ENCODE results near the gene NFYA.
A peak's percentile ranks its signal among the peaks of the same experiment; 100 is the strongest.

The NFYA gene

DNA sequence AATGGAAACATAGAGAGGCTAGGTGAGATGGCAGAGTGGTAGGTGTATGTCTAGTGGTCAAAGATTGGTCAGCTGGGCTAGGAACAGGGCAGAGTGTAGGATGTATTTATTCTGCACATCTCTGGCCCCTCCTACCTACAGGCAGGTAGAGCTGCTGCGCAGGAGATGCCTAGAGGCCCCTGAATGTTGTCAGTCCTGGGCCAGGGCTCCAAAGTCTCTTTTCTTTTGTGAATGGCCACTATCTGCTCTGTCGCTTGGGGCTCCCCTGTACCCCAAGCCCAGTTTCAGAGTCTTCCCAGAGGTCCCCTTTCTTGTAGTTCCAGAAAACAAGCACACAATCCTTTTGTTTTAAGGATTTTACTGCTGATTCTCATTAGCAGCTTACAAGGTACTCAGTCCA lies 25.5 kb upstream of the NFYA start:
- no peak for DNase-seq (ENCODE audit: low spot score)

DNA sequence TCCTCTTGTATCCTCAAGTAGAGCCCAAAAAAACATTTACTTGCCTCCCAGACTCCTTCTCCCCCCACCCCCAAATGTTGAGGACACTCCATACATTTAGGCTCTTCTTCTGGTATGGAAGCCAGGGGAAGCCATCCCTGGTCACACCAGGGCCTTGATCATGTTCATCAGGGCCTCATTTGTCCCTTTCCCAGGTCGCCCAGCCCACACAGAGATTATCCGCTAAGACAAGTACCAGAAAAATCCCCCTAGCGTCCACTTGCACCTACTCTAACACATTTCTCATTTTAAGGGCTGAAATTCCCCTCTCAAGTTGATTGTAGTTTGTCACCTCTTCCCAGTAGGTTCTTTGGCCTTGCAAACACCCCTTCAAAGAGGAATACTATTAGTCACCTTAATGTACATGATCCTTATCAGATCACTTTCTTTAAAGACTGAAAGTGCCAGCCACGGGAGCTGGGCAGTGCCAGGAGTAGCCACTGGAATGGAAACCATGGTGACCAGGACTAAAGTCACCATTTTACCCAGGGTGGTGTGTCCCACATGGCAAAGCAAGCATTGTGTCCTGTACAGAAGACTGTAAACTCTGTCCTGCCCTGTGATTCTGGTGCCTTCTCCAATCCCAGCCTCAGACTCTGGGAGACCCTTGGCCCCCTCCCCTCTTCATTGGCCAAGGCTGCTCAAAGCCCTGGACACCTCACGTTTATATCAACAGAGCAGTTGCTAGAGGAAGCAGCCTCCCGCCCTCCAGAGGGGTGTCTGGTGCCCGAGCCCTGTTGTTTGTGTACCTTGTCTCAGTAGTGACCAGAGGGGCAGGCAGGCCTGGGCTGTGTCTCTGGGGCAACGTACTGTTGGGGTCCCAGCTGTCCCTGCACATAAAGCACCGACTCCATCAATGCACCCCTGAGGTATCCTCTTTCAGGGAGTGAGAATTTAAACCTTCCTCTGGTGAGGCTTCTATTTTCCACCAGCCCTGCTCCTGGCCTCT lies 24.7 kb upstream of the NFYA start:
- no peak for DNase-seq (ENCODE audit: low spot score)

DNA sequence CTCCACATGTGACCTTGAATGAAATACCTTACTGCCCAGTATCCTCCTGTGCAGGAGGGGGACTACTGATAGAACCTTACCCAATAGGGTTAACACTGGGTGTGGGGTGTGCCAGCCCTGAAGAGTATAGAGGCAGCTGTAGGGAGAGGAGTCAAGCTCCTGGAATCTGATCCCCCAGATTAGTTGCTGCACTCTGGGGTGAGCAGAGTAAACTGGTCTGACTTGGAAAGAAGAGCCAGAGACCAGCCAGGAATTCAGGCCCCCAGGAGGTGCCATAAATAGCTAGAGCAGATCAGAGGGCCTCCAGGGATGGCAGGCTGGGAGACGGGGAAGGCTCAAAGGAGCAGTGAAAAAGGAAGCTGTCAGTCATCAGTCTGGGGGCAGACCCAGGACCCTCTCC lies 23.3 kb upstream of the NFYA start:
- DNase-seq (ENCODE audit: low spot score) = no peak

DNA sequence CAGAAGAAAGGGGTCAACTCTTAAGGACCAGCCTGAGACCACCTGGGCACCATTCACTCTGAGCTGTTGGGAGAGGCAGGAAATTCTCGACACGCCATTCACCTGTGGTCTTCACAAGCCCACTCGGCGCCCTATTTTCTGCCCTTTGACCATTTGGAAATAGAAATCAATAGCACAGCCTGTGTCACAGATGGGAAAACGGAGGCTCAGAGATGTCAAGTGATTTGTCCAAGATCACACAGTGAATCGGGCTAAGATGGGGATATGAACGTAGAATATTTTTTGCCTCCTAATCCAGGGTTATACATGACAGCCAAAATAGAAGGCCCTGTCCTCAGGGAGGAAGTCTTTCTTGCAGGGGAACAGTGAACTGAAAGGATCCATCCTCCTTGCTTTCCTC lies 22.8 kb upstream of the NFYA start:
- DNase-seq (ENCODE audit: low spot score) = no peak

DNA sequence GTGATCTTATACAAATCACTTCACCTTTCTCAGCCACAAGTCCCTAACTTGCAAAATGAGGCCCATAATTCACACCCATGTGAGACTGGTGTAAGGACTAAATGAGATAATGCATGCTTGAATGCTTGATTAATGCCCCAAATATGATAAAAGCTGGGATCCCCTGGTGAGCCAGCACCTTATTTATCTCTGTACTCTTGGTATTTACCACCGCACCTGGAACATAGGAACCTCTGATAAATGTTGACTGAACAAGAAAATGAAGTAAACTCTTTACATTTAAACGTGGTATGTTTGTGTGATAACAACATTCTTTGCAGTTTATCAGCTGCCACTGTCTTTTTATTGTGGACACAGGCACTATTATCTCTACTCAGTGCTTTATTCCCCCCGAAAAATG lies 22.2 kb upstream of the NFYA start:
- no peak for DNase-seq (ENCODE audit: low spot score)

DNA sequence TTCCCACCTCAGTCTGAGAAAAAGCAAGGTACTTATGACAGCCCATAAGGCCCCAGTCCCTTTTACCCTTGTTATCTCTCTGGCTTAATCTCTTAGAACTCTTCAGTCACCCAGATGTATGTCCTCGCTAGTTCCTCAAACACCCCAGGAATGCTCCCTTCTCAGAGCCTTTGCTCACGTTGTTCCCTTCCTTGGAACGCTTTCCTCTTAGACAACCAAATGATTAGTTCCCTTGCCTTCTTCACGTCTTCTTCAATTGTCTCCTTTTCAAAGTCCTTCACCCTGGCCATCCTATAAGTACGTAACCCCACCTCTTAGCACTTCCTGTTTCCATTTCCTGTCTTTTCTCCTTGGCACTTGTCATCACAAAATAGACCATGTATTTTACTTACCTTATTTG lies 20.9 kb upstream of the NFYA start:
- no peak for DNase-seq (ENCODE audit: low spot score)

DNA sequence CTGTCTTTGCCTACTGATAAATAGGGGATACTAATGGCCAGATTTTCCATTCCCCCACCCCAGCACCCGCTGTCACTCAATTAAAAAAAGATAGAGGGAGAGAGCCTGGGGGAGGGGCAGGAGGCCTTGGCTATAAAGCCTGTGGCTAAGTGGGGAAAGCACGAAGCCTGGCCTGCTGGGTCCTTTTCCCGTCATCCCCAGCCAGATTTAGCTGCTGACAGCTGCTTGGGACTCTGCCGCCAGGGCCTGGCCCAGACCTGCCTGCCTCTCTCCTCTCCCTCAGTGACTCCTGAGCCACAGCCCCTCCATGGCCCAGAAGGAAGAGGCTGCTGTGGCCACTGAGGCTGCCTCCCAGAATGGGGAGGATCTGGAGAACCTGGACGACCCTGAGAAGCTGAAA lies 19.7 kb upstream of the NFYA start, which contains the start of gene APOBEC2:
Gene APOBEC2 (plus strand): TSS at position 162 of the 400 bp plus-strand sequence. CDS start 146 bp downstream, at position 308.
- DNase-seq (ENCODE audit: low spot score) = no peak

DNA sequence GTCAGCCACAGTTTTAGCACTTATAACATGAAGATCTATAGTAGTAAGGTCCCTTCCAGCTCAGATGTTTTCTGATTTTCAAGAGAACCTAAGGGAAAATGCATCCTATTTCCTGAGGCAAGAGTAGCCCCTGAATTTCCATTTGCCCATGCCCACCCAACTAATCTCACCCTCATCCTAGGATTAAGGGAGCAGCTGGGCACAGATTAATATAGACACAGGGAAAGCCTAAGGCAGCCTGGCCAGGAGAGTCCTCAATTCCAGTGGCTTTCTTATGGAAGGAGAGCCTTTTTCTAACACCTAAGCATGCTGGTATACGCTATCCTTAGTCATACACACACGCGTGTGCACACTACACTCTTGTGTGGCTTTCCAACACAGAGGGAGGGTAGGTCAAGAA lies 18.3 kb upstream of the NFYA start:
- no peak for DNase-seq (ENCODE audit: low spot score)

DNA sequence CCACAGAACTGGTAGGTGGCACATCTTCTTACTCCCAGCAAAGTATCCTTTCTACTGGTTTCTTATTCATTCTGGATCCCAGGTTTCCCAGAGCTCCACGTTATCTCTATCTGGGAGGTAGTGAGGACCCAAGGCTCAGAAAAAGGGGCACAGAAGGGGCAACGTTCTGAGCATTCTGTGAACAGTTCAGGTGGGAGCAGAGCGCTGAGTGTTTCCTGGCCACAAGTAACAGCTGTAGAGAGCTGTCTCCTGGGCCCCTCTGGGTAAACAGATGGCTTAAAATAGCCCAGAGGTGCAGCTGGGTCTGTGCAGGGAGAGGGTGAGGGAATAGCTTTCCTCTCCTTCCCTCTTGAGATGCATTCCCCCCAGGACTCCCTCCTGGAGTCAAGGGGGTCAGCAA lies 17.6 kb upstream of the NFYA start:
- no peak for DNase-seq (ENCODE audit: low spot score)

DNA sequence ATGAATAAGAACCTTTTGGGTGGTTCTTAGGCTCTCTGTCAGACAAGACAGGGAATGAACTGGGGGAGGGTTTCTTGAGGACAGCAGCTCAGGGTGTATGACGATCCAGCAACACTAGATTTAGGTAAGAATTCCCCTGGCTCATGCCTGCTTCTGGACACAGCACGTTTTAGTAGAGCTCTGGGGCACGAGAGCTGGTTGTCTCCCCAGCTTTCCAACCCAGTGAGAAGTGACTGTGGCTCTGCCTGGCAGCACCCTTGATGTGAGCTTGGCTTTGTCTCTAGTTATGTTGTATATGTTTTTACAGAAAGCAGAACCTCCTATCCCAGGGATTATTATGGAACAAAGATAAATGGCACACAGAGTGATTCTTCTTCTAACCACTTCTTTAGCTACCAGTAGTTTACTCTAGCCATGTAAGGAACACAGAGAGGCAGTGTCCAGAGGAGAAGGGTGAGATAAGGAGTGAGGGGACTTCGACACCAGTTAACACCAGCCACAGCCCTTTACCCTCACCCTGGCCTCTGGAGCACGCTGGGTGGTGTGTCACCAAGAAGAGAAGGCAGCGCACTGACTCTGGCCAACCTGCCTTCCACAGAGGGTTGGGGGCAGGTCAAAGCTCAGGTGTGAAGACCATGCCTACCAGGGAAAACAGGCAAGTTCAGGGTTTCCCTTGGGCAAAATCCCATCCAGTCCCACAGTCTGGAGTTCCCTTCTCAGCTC lies 15.8 kb upstream of the NFYA start:
- no peak for DNase-seq (ENCODE audit: low spot score)

DNA sequence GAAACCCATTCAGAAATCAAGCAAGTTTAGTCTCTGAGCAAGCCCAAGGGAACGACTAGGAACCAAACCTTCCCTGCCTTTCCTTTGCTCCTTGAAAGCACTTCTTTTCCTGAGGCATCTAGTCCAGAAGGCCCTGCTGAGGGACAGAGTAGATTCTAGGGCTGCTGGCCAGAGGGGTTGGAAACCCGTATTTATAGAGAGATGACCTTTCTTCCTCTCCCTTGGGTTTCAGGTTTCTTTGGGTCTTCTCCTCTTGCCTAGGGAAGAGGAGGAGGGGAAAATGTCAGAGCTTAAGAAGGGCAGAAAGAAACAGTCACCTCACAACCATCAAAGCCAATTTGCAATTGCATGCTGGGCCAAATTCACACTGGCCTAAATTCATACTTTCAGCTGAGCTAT lies 14.0 kb upstream of the NFYA start:
- no peak for DNase-seq (ENCODE audit: low spot score)

DNA sequence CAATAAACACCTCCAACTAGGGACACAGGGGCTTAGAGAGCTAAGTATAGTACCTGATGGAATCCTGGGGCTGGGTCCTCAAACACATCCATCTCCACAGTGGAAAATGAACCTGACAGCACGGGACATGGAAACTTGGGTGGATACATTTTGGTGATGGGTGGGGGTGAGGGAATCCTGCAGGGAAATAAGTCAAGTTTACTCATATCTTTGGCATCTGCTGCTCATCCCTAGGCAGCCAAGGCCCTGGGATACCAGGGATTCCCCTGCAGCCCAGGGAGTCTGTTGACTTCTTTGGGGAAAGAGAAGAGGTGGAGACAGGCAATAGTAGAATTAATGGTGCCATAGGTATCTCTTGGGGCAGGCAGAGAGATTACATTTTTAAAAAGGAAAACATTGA lies 13.2 kb upstream of the NFYA start:
- peak; percentile 37 for DNase-seq (ENCODE audit: low spot score)

DNA sequence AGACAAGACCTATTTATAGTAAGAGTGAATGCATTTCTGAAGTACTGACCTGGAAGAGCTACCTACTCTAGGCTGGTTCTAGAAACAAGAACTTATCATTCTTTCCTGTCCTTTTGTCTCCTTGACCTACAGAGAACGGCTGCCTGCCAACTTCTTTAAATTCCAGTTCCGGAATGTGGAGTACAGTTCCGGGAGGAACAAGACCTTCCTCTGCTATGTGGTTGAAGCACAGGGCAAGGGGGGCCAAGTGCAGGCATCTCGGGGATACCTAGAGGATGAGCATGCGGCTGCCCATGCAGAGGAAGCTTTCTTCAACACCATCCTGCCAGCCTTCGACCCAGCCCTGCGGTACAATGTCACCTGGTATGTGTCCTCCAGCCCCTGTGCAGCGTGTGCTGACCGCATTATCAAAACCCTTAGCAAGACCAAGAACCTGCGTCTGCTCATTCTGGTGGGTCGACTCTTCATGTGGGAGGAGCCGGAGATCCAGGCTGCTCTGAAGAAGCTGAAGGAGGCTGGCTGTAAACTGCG lies 11.5 kb upstream of the NFYA start:
- no peak for DNase-seq (ENCODE audit: low spot score)

DNA sequence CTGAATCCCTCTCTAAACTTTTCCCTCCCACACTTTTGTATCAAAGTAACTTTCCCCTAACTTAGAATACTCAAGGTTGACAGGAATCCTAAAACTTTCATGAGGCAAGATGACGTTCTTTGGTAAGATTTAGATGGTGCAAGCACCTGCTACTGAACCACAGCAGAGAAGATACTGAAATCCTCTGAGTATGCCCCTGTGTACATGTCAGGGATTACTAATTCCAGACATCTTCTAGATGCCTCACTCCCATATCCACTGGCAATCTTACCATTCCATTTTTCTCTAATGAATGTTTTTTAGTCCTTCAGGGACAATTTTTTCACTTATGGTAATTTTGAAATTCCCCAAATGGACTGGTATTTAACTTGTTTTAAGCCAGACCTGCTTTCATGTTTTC lies 10.7 kb upstream of the NFYA start:
- no peak for DNase-seq (ENCODE audit: low spot score)

DNA sequence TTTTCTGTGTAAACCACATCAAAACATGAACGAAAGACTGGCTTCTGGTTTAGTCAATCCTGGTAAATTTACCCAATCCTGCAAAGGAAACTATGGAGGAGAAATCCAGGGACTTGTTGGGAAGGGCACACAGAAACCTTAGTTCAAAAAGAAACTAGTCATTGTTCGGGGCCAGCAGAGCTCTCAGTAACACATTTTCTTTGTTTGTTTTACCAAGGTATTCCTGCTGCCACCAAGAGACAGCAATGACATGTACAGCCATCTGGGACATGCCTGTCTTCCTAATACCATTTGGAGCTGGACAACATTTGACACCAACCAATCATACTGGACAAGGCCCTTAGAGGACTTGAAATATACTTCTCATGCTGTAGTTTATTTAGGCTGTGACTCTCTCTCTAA lies 8.9 kb upstream of the NFYA start:
- no peak for DNase-seq (ENCODE audit: low spot score)

DNA sequence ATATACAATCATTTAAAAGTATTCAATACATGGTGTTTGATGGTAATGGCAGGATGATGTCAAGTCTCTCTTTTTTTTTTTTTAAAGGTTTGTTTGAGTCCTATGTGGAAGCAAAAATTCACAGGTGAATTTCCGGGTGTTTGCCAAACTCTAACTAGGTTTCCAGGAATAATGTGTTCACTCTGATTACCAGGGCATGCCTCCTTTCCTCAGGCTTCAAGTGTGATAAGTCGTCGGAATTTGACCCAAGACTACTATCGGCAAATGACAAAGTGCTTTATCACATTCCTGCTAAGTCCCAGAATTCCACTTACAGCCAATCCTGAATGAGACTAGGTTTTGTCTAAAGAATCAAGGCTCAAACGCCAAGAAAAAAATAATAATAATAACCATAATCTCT lies 7.9 kb upstream of the NFYA start:
- DNase-seq (ENCODE audit: low spot score) = no peak

DNA sequence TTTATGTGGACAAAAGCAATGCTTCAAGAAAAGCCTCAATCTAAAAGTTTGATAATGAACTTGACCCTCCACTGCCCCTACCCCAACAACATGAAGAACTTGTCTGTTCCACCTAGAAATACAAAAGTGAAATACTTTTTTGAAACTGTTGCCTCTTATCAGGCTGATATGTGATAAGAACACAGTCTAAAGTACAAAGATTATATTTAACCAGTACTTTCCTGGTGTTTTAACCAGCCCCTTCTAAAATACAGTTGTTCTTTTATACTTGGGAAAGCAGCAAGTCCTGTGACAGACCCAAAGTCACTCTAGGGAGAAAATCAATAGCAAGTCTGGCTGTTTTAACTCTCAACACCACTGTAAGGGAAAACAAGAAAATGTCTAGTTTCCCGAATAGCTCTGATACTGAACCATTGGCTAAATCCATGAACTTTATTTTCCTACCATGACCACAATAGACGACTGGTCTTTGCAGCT lies 7.2 kb upstream of the NFYA start:
- DNase-seq (ENCODE audit: low spot score) = no peak

DNA sequence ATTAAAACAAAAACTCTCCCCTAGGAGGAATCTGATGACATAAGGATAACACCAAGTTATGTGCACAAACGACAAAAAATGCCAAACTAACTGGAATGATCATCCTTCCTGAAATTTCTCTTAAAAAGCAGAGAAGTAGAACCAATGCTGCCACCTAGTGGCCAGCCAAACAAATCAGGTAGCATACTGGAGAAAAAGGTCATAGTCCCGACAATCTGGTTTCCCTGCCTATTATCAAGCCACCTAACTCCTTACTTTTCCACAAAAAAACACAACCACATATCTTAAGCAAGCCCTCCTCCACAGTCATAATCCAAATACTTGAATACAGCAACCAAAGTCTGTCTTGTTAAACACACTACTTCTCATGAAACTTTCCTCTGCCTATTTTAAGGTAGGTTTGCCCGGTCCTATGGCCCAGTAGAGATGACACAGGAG lies 5.9 kb upstream of the NFYA start:
- peak; percentile 34 for DNase-seq (ENCODE audit: low spot score)

DNA sequence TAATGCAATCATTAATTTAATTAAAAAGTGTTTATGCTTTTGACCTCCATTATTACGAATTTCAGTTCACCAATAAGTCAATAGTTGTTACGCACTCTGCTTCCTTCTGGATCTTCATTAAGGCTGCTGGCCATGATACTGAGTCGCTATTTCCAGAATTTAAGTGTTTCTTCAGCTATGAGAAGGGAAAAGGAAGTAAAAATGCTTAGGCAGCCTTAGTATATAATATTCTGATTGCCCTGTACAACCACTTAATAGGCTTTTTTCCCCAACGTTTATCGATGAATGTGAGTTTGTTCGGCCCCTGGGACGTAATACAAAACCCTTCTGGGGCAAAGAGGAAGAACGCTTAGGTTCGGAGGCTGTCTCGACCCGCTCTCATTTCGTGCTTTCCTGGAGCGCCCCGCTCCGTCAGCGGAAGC lies 1.3 kb upstream of the NFYA start:
- DNase-seq (ENCODE audit: low spot score) = no peak

DNA sequence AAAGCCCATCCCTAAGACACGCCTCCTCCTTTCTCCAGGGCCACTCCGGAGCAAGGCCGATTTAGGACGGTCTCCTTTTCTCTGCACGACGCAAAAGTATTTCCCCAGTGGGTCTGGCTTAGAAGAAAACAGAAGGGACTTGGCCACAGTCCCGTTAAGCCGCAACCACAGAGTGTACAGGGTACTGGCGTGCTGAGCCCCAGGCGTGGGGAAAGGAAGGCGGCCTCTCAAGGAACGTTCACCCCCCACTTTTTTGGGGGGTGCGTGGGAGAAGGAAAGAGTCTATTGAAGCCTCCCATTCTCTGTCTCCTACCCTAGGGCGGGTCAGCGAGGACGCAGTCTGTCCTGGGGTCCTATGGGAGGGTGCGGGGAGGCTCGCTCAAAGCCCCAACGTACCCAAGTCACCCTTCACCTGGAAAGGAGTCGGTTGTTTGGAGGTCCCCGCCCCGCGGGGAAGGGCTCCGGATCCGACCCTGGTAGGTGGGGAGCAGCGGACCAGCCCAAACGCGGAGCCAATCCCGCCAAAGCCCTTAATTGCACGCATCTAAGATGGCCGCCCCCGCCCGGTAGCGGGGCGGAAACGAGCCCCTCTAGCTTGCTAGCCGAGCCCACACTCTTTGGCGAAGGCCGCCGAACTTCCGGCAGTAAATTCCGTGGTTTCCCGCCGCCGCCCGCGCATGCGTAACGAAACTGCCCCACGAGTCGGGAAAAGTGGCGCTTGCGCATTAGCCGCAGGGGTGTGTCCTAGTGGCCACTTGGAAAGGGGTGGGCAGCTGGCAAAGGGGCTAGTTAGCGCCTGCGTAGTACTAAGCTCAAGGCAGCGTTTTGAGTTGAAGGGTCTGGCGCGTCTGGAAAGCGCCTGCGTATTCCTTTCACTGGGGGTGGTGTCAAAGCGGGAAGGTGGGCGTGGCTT lies 595 bp upstream of the NFYA start, which contains the start of gene OARD1:
Gene OARD1 (minus strand): TSS at position 434 of the 913 bp plus-strand sequence. CDS start 722 bp downstream, outside the sequence.
- DNase-seq (ENCODE audit: low spot score) = peak; percentile 98

DNA sequence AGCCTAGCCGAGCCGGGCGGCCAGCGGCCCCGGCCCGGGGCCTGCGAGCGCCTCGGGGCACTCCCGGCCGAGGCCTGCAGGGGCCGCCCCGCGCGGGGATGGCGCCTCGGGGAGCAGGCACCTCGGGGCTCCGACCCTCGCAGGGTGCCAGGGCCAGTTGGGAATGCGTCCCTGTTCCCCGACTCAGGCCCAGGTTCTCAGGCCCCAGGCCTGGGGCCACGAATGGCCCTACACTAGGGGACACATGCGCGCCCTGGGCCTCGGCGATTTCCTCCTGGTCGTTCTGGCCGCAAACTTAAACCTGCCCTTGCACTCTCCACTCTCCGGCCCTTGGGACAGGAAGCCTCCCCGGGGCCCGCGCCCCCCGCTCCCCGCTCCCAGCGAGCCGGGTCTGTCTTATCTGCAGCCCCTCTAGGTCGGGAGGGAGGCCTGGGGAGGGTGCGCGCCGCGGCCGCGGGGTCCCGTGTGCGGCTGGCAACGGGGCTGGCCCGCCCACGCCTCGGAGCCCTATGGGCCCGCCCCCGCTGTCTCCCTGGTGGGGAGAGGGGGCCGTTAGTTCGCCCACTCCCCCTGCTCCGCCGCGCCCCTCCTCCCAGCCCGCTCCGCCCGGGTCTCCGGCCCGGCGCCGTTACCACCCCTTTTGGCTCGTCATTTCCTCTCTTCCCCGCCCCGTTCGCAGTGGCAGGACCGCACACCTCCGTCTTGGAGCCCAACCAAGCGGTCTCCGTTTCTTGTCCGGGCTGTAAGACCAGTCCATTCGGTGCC lies 611 bp downstream of the NFYA start:
- peak; percentile 67 for DNase-seq (ENCODE audit: low spot score)
